Sigmoid colon (tissue), 4 donors: ENCODE data around the gene NR3C2.

ENCODE experiments used
- CTCF ChIP-seq, 4 experiments: fragments of 450-650 bp in 3 of 4; fragments of 200-600 bp in 1 of 4; IDR thresholded peaks; one replicate each; pipeline ENCODE4 v1.5.1; 2016 to 2019; ENCODE audit warnings: antibody characterized with exemption in 4 of 4, mild to moderate bottlenecking in 3 of 4, moderate library complexity in 2 of 4
- EP300 ChIP-seq, 4 donors: sonication (generic); formaldehyde crosslinking; IDR thresholded peaks; one replicate each; pipeline ENCODE4 v1.6.1; 2017; ENCODE audit warnings: antibody characterized with exemption in 4 of 4
- POLR2A ChIP-seq, 2 donors: fragments of 450-650 bp; IDR thresholded peaks; one replicate each; pipeline ENCODE4 v1.6.1; 2016; ENCODE audit warnings: antibody characterized with exemption in 2 of 2, mild to moderate bottlenecking in 2 of 2, moderate library complexity in 2 of 2
- POLR2AphosphoS5 ChIP-seq, 4 donors: sonication (generic); formaldehyde crosslinking; IDR thresholded peaks; one replicate each; pipeline ENCODE4 v1.6.1; 2017; ENCODE audit warnings: antibody characterized with exemption in 4 of 4

- peak in 1 of 4 donors; percentile 5 for TF ChIP-seq POLR2AphosphoS5 (IDR thresholded peaks at IDR 0.05)
- no peak for TF ChIP-seq EP300 (IDR thresholded peaks at IDR 0.05)
- no peak for TF ChIP-seq CTCF (IDR thresholded peaks at IDR 0.05)
- no peak for TF ChIP-seq POLR2A (IDR thresholded peaks at IDR 0.05)
These were observed 238.9 kb downstream of the NR3C2 start for GRCh38 chr4:148203056-148203898.
